HG03159 (cell line): Measurements from ENCODE around the gene ATP8B4.

Source experiments
- ATAC-seq: cut with Tn5 transposase; IDR thresholded peaks from one replicate; pipeline ENCODE4 v1.9.1; 2021; ENCODE audit warnings: mild to moderate bottlenecking, moderate library complexity; ENCODE audit not compliant: unreplicated experiment

The ATP8B4 gene

GRCh38 chr15:49875392-49875791, 243.6 kb downstream of the ATP8B4 start:
- ATAC-seq: no peak

- ATAC-seq: no peak
Observed at GRCh38 chr15:49870472-49870871, 248.6 kb downstream of the ATP8B4 start.

GRCh38 chr15:49868348-49868747, 250.7 kb downstream of the ATP8B4 start:
- ATAC-seq: no peak

- no peak for ATAC-seq
Observed at GRCh38 chr15:49865925-49866757, 252.9 kb downstream of the ATP8B4 start.

- ATAC-seq: no peak
Observed at GRCh38 chr15:49864251-49864650, 254.8 kb downstream of the ATP8B4 start.

GRCh38 chr15:49863431-49864224, 255.4 kb downstream of the ATP8B4 start:
- ATAC-seq: no peak

- ATAC-seq: no peak
Observed at GRCh38 chr15:49860101-49860500, 258.9 kb downstream of the ATP8B4 start.

- ATAC-seq: no peak
Observed at GRCh38 chr15:49857496-49858475, 261.2 kb downstream of the ATP8B4 start.

- no peak for ATAC-seq
Observed at GRCh38 chr15:49855917-49856637, 263.0 kb downstream of the ATP8B4 start.

GRCh38 chr15:49852756-49853155, 266.3 kb downstream of the ATP8B4 start:
- ATAC-seq: no peak

- ATAC-seq: no peak
Observed at GRCh38 chr15:49848807-49849206, 270.2 kb downstream of the ATP8B4 start.

- no peak for ATAC-seq
Observed at GRCh38 chr15:49848282-49848724, 270.7 kb downstream of the ATP8B4 start.

GRCh38 chr15:49847423-49848281, 271.4 kb downstream of the ATP8B4 start:
- no peak for ATAC-seq

GRCh38 chr15:49844390-49844789, 274.6 kb downstream of the ATP8B4 start:
- no peak for ATAC-seq

GRCh38 chr15:49843725-49844124, 275.3 kb downstream of the ATP8B4 start:
- no peak for ATAC-seq

- no peak for ATAC-seq
Observed at GRCh38 chr15:49842031-49842730, 276.9 kb downstream of the ATP8B4 start.

GRCh38 chr15:49832511-49832910, 286.5 kb downstream of the ATP8B4 start:
- no peak for ATAC-seq

GRCh38 chr15:49831206-49831965, 287.6 kb downstream of the ATP8B4 start:
- ATAC-seq: no peak
